GM19099 (cell line): ENCODE measurements around the gene MEAF6.

Experiments
- POLR2A ChIP-seq: IDR thresholded peaks from 3 replicates; pipeline ENCODE4 v1.6.1; 2011; ENCODE audit warnings: low read depth; ENCODE audit not compliant: insufficient read length; ENCODE audit errors: extremely low read depth

The MEAF6 gene

DNA sequence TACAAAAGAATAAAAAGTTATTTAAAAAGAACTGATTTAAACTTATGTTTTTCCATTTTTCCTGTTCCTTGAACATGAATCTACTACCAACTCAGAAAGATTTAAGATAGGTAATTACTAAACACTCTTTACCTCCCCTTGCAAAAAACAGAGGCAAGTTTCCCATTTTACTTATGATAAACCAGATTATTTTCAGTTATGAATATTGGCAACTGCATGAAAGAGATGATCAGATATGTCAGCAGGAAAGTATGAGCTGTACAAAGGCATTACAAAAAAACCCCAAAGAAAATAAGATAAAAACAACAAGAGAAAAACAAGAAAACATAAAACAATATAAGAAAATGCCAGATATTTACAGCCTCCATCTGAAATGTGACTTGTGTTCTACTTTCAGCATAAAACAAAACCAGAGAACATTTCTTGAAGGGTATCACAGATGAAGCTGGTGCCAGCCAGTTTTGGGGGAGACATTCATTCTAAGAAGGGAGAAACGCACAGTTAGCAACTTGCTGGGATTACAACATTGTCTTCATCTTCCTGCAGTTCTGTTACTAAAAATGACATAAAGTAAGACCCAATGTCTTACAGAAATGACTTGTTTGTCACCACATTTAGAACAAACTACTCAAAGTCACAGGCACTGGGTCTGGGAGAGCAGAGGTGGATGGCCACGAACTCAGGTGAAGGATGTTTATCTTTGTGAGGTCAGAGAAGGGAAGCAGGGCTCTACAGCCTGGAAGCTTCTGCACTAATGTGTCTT is 21.0 kb downstream of the MEAF6 start:
- TF ChIP-seq POLR2A: no peak

- TF ChIP-seq POLR2A: no peak
These were observed 27.0 kb downstream of the MEAF6 start for GRCh38 chr1:37487619-37487984.

GRCh38 chr1:37486680-37487618 is 27.6 kb downstream of the MEAF6 start:
- TF ChIP-seq POLR2A: no peak

DNA sequence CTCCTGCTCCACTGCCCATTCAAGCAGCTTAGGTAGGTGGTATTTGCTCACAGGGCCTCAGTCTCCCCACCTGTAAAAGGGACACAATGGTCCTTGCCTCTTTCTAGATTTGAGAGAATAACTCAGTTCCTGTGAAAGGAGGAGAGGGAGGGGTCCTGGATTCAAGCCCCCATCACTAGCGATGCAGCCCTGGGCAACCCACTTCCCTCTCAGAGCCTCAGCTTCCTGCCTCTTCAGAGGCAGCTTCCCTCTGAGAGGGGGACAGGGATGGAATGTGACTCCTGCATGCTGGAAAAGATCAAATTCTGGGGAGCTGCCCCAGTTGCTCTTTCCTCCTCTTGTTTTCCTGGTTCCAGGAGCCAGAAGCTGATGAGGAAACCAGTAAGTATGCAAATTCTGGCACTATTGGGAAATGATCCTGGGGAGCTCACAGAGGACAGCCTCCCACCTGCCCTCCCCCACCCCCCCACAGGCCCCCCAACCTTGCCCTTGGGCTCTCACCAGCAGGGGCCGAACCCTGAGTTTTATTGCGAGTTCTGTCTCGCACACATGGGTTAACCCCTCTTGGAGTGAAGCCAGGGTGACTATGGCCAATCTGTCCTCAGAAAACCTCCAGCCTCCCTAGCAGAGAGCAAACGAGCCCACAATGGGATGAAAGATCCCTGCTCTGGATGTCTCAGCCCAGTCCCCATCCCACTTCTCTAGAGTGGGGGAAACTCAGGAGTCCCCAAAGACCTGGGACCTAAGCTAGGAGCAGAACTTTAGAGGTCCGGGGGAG is 28.5 kb downstream of the MEAF6 start:
- no peak for TF ChIP-seq POLR2A

DNA sequence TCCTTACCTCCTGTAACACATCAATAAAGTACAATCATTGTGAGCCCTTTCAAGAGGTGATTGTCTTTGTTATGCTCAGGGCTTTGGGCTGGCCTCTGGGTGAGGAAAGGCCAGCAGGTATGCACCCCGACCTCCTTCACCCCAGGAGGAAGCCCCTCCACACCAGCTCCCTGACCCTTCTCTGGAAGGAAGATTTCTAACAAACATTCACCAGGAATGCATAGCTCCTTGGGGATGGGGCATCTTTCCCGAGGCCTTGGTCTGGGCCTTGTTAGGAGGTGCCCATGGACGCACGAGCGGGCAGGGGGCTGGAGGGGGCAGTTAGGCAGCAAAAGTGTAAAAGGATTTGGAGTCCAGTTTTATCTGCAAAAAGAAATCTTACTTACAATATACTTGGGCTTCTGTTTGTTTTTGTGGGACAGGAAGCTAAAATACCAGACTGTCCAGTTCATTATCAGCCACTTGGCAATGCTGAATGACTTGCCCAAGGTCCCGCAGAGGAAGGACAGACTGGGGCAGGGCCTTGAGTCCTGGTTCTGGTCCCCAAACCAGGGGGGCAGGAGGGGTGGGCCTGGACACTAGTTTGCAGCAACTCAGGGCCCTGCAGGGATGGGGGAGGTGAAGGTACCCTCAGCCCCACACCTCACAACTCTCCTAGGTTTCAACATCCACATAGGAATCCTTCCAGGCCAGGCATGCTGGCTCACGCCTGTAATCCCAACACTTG is 30.1 kb downstream of the MEAF6 start:
- TF ChIP-seq POLR2A: no peak

GRCh38 chr1:37483785-37484184 is 30.8 kb downstream of the MEAF6 start:
- TF ChIP-seq POLR2A: peak; percentile 10

- TF ChIP-seq POLR2A: no peak
These were observed 31.5 kb downstream of the MEAF6 start for GRCh38 chr1:37482796-37483744.

DNA sequence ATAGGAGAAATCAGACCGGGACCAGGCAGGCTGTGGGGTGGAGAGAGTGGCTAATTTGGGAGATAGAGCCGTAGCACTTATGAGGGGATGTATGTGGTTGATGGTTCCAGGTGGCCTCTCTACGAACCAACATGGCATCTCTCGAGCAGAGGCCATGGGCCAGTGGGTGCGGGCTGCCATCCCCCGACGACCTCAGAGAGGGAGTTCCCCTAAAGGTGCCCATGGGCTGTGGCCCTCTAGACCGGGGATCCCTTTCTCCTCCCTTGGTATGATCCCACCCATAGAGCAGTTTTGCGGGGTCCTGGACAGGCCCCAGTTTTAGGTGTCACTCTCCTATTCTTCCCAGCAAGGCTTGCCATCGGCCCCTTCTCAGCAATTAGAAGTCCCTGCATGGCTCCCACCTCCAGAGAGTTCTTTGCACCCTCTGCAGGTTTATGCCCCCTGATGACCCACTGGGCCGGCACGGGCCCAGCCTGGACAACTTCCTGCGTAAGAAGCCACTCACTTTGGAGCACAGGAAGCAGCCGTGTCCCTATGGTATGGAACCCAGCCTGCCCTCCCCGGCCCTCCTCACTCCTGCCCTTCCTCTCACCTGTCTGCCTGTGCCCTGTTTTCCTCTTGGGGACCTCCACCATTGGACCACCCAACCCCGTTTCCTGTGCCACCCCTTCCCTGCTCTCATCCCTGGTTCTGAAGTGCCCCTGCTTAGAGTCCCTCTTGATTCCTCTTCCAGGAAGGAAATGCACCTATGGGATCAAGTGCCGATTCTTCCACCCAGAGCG is 32.4 kb downstream of the MEAF6 start:
- no peak for TF ChIP-seq POLR2A

- no peak for TF ChIP-seq POLR2A
These were observed 33.1 kb downstream of the MEAF6 start for GRCh38 chr1:37481289-37482003.

DNA sequence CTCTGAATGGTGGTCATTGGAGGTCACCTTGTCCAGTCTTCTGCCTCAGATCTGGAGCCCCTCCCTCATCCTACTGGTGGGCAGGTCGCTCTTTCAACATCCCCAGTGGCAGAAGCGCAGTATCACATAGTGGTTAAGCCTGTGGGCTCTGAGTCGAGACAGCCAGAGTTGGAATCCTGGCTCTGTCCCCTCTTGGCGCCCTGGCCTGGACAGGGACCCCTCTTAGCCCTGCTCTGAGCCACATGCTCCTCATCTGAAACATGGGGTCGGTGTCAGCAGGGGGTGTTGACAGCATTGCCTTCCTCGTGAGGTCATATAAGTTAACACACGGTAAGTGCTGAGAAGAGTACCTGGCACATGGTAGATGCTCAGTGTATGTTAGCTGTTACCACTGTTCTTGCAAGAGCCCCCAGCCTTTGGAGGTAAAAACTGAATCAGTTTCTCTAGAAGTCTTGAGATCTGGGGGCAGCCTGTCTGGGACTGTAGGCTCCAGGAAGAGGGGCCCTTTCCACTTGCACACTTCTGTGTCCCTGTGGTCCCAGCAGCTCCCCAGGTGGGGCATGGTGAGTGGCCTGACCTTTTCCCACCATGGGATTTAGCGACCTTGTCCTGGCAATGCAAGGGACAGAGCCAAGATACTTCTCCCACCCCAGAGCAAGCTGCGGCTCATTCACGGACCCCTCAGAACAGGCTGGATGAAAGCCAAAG is 33.8 kb downstream of the MEAF6 start:
- no peak for TF ChIP-seq POLR2A

DNA sequence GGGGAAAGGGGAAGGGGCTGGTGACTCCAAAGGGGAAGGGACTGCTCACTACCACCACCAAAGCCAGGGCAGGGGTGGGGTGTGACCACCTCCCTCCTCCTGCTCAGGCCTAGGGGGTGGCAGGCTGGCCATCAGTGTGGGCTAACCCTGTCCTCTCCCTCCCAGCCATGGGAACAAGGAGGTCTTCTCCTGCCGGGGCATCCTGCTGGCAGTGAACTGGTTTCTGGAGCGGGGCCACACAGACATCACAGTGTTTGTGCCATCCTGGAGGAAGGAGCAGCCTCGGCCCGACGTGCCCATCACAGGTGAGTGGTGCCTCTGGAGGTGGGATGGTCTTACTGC is 34.5 kb downstream of the MEAF6 start:
- TF ChIP-seq POLR2A: no peak
